Subcutaneous abdominal adipose tissue (tissue), 5 donors: ENCODE measurements around the gene GINS1.

ENCODE experiments used
- H3K27ac ChIP-seq: one replicate; pipeline ENCODE4 v1.7.0; 2013; ENCODE audit warnings: low read depth, mild to moderate bottlenecking, inconsistent platforms, low read length, moderate library complexity
- H3K27me3 ChIP-seq, 5 donors: one replicate each; pipeline ENCODE4 v1.7.0; 2013; ENCODE audit warnings: low read length in 5 of 5, inconsistent platforms in 1 of 5; ENCODE audit not compliant: control insufficient read depth in 5 of 5, insufficient read depth in 4 of 5
- H3K36me3 ChIP-seq, 5 donors: one replicate each; pipeline ENCODE4 v1.7.0; 2013; ENCODE audit warnings: low read length in 5 of 5; ENCODE audit not compliant: control insufficient read depth in 5 of 5, insufficient read depth in 5 of 5
- H3K4me1 ChIP-seq, 5 donors: one replicate each; pipeline ENCODE4 v1.7.0; 2013; ENCODE audit warnings: low read length in 5 of 5, mild to moderate bottlenecking in 3 of 5, moderate library complexity in 1 of 5; ENCODE audit not compliant: control insufficient read depth in 5 of 5, insufficient read depth in 5 of 5
- H3K4me3 ChIP-seq, 5 donors: one replicate each; pipeline ENCODE4 v1.7.0; 2013; ENCODE audit warnings: low read length in 5 of 5, low read depth in 1 of 5
- H3K9ac ChIP-seq, 5 donors: one replicate each; pipeline ENCODE4 v1.7.0; 2013; ENCODE audit warnings: low read length in 5 of 5, mild to moderate bottlenecking in 4 of 5, moderate library complexity in 3 of 5
- H3K9me3 ChIP-seq, 5 donors: one replicate each; pipeline ENCODE4 v1.7.0; 2013; ENCODE audit warnings: low read length in 5 of 5; ENCODE audit not compliant: control insufficient read depth in 5 of 5
- donor health status: healthy.
- donor health status: healthy.
- donor health status: healthy.
- donor health status: healthy.
- donor health status: healthy.

GINS1 gene

DNA sequence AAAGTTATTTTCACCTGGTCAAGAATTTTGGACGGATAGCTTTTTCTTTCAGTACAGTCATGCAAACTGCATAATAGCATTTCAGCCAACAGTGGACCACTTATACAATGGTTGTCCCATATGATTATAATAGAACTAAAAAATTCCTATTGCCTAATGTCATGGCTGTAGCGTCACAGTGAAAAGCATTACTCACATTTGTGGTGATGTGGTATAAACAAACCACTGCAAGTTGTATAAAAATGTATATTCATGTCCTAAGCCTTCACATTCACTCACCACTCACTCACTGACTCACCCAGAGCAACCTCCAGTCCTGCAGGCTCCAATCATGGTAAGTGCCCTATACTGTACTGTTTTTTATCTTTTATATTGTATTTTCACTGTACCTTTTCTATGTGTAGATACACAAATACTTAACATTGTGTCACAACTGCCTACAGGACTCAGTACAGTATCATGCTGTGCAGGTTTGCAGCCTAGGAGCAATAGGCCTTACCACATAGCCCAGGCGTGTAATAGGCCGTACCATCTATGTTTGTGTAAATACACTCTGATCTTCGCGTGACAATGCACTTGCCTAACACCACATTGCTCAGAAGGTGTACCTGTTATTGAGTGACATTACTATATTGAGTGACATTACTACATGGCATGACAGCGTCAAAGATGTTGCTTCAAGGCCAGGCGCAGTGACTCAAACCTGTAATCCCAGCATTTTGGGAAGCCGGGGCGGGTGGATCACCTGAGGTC lies 34.7 kb upstream of the GINS1 start:
- H3K9ac ChIP-seq = no peak overlapping the region
- H3K9me3 ChIP-seq = no peaks in the 10 kb centered on the region
- H3K4me1 ChIP-seq = peaks cover 0 to 2% (median 0%) of the 10 kb centered on the region in 5 donors
- no peak overlapping the region for H3K27ac ChIP-seq
- H3K4me3 ChIP-seq = no peak overlapping the region
- H3K36me3 ChIP-seq = no peaks in the 10 kb centered on the region
- H3K27me3 ChIP-seq = no peaks in the 10 kb centered on the region

DNA sequence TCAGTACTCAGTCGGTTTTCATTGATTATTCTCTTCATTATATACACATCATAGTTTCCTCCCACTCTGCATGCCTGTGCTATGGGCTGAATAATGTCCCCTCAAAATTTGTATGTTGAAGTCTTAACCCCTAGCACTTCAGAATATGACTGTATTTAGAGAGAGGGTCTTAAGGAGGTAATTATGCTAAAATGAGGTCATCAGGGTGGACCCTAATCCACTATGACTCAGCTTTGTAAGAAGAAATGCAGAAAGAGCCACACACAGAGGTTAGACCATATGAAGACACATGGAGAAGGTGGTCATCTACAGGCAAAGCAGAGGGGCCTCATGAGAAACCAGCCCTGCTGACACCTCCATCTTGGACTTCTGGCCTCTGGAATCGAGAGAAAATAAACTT lies 32.6 kb upstream of the GINS1 start:
- Histone ChIP-seq H3K4me3 (no peak overlapping the region), H3K36me3 (no peaks in the 10 kb centered on the region), H3K4me1 (peaks cover 0 to 10% (median 5%) of the 10 kb centered on the region in 5 donors), H3K9me3 (no peaks in the 10 kb centered on the region), H3K27ac (no peak overlapping the region), H3K9ac (no peak overlapping the region), H3K27me3 (no peaks in the 10 kb centered on the region)

DNA sequence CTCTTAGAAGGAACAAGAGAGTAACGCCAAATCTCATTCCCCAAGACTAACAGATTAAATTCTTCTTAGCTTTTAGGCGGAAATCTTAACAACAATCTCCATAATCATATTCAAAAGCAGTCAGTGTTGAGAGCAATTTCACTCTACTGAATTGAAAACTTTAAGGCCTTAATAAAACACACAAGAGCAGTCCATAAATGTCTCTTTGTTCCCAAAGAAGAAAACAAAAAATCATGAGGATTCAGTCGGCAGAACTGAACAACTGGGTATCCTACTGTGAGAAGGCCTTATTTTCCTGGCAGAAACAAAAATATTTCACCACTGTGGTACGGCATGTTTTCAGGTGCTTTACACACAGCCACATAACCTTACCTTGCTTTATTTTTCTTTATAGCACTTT lies 31.2 kb upstream of the GINS1 start:
- Histone ChIP-seq H3K9ac (no peak overlapping the region), H3K27me3 (no peaks in the 10 kb centered on the region), H3K4me1 (peaks cover 0 to 10% (median 5%) of the 10 kb centered on the region in 5 donors), H3K36me3 (peaks cover 0 to 3% (median 0%) of the 10 kb centered on the region in 5 donors), H3K4me3 (no peak overlapping the region), H3K27ac (no peak overlapping the region), H3K9me3 (no peaks in the 10 kb centered on the region)

- peaks cover 0 to 10% (median 5%) of the 10 kb centered on the region in 5 donors for H3K4me1 ChIP-seq
- no peaks in the 10 kb centered on the region for H3K9me3 ChIP-seq
- no peaks in the 10 kb centered on the region for H3K27me3 ChIP-seq
- no peak overlapping the region for H3K27ac ChIP-seq
- peaks cover 0 to 3% (median under 1%) of the 10 kb centered on the region in 5 donors for H3K36me3 ChIP-seq
- H3K9ac ChIP-seq = no peak overlapping the region
- H3K4me3 ChIP-seq = no peak overlapping the region
Measured at GRCh38 chr20:25376886-25377285, 30.6 kb upstream of the GINS1 start.

DNA sequence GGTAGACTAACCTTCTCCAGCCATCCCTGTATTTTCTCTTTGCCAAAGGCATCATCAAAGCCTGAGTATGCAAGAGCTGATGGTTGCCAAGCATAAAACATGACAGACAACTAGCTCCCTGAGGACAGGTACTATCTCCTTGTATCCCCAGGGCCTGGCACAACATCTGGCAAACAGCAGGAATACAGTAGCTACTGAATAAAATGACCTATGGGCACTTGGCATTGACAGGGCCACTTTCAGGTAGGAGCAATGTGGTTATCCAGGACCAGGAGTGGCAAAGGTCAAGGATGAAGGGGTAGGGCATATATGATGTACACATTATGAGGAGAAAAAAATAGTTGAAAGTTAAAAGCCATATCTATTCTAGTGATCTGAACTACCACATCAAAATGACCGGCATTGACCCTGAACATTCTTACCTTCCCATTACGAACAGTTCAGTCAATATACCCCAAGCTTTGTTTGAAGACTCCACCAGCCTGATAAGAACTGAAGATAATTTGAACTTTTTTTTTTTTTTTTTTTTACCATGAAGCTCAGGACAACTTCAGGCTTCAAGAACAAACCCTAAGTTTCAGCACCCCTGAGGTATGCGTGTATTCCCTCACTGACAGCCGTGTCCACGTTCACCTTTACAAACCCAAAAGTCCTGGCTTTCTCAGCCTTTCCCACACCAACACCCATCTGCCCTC lies 29.1 kb upstream of the GINS1 start:
- H3K27me3 ChIP-seq = no peaks in the 10 kb centered on the region
- H3K9me3 ChIP-seq = no peaks in the 10 kb centered on the region
- H3K9ac ChIP-seq = no peak overlapping the region
- no peak overlapping the region for H3K4me3 ChIP-seq
- peaks cover 0 to 9% (median 5%) of the 10 kb centered on the region in 5 donors for H3K36me3 ChIP-seq
- peaks cover 0 to 10% (median 5%) of the 10 kb centered on the region in 5 donors for H3K4me1 ChIP-seq
- no peak overlapping the region for H3K27ac ChIP-seq

- H3K4me1 ChIP-seq = peaks cover 0 to 10% (median 5%) of the 10 kb centered on the region in 5 donors
- H3K27ac ChIP-seq = no peak overlapping the region
- H3K9me3 ChIP-seq = no peaks in the 10 kb centered on the region
- no peaks in the 10 kb centered on the region for H3K27me3 ChIP-seq
- peaks cover 0 to 9% (median 5%) of the 10 kb centered on the region in 5 donors for H3K36me3 ChIP-seq
- no peak overlapping the region for H3K9ac ChIP-seq
- H3K4me3 ChIP-seq = no peak overlapping the region
Measured at GRCh38 chr20:25378884-25379733, 28.4 kb upstream of the GINS1 start.

GRCh38 chr20:25380945-25381614 lies 26.4 kb upstream of the GINS1 start:
- Histone ChIP-seq H3K9ac (no peak overlapping the region), H3K27me3 (no peaks in the 10 kb centered on the region), H3K9me3 (no peaks in the 10 kb centered on the region), H3K27ac (no peak overlapping the region), H3K4me3 (no peak overlapping the region), H3K4me1 (peaks cover 0 to 10% (median 5%) of the 10 kb centered on the region in 5 donors), H3K36me3 (peaks cover 0 to 9% (median 5%) of the 10 kb centered on the region in 5 donors)

- H3K36me3 ChIP-seq = peaks cover 0 to 9% (median 5%) of the 10 kb centered on the region in 5 donors
- no peak overlapping the region for H3K9ac ChIP-seq
- peaks cover 0 to 8% (median 5%) of the 10 kb centered on the region in 5 donors for H3K4me1 ChIP-seq
- no peaks in the 10 kb centered on the region for H3K27me3 ChIP-seq
- H3K27ac ChIP-seq = no peak overlapping the region
- H3K9me3 ChIP-seq = no peaks in the 10 kb centered on the region
- no peak overlapping the region for H3K4me3 ChIP-seq
Measured at GRCh38 chr20:25382704-25383370, 24.6 kb upstream of the GINS1 start.

- Histone ChIP-seq H3K9ac (peak overlapping the region in 4 of 5 donors; percentile 57 to 73 (median 67)), H3K27ac (no peak overlapping the region), H3K4me1 (peaks cover 0 to 17% (median 16%) of the 10 kb centered on the region in 5 donors), H3K4me3 (peak overlapping the region; percentile 67 to 85 (median 72)), H3K9me3 (no peaks in the 10 kb centered on the region), H3K36me3 (peaks cover 0 to 3% (median 0%) of the 10 kb centered on the region in 5 donors), H3K27me3 (no peaks in the 10 kb centered on the region)
Measured at GRCh38 chr20:25389401-25389857, 18.0 kb upstream of the GINS1 start.
